Keratinocyte (primary cell): ENCODE measurements around the gene GPR146.

Experiments used
- EZH2 ChIP-seq: IDR thresholded peaks from one replicate; pipeline ENCODE4 v1.6.1; 2012; ENCODE audit warnings: inconsistent platforms, mild to moderate bottlenecking, low read length, moderate library complexity
- TF ChIP-seq, protein P1 (sequence below), 3 experiments: IDR thresholded peaks in 1 of 3; conservative IDR thresholded peaks in 1 of 3; optimal IDR thresholded peaks in 1 of 3; 2 replicates in 2 of 3; 3 replicates in 1 of 3; pipeline versions ENCODE3 to v1.5.1; 2011; ENCODE audit warnings: low read length in 3 of 3, mild to moderate bottlenecking in 3 of 3, moderate library complexity in 2 of 3, control low read depth in 1 of 3, inconsistent platforms in 1 of 3; ENCODE audit not compliant: insufficient read depth in 2 of 3; ENCODE audit errors: extremely low read depth in 1 of 3

DNA sequence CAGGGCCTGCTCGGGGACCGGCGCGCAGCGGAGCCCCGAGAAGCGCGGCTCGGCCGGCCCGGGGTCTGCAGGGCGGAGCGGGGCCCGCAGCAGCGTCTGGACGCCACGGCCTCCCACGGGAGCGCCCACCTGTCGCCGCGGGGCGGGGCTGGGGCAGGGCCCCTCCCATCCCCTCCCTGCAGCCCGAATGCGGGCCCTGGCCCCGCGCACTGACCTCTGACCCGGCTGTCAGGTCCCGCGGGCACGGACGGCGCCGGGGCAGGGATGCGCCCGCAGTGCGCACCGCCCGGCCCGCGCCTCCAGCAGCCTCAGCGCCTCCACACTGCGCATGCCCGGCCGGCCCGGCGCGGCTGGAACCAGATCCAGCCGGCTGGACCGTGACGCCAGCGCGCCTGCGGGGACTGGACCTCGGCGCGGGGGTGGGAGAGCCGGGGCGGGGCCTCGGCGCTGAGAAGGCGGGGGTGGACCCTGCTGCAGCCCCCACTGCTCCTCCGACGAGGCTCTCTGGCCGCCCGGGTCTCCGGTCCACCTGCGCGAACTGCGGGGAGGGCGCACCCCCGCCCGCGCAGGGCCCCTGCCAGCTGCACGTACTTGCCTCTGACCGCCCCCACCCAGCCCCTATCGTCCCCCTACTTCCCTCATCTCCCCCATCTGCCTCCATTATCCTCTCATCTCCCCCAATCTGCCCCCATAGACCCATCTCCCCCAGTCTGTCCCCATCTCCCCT is 16.1 kb upstream of the GPR146 start:
- no peak for TF ChIP-seq EZH2
- TF ChIP-seq, protein P1, sequence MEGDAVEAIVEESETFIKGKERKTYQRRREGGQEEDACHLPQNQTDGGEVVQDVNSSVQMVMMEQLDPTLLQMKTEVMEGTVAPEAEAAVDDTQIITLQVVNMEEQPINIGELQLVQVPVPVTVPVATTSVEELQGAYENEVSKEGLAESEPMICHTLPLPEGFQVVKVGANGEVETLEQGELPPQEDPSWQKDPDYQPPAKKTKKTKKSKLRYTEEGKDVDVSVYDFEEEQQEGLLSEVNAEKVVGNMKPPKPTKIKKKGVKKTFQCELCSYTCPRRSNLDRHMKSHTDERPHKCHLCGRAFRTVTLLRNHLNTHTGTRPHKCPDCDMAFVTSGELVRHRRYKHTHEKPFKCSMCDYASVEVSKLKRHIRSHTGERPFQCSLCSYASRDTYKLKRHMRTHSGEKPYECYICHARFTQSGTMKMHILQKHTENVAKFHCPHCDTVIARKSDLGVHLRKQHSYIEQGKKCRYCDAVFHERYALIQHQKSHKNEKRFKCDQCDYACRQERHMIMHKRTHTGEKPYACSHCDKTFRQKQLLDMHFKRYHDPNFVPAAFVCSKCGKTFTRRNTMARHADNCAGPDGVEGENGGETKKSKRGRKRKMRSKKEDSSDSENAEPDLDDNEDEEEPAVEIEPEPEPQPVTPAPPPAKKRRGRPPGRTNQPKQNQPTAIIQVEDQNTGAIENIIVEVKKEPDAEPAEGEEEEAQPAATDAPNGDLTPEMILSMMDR (optimal IDR thresholded peaks at IDR 0.05 in 1 of 3, IDR thresholded peaks at IDR 0.05 in 1 of 3, conservative IDR thresholded peaks at IDR 0.05 in 1 of 3; ENCODE audit: extremely low read depth in 1 of 3, insufficient read depth in 2 of 3, low read length in 3 of 3) = no peak
